Neural cell (in vitro differentiated cells): ENCODE data around the gene ITGAV.

Experiments
- CTCF ChIP-seq: fragments of 450-650 bp; IDR thresholded peaks from 2 replicates; pipeline ENCODE4 v1.5.1; 2014; ENCODE audit warnings: antibody characterized with exemption, mild to moderate bottlenecking, moderate library complexity; ENCODE audit not compliant: poor library complexity, severe bottlenecking
- EP300 ChIP-seq: fragments of 450-650 bp; conservative IDR thresholded peaks from 2 replicates; pipeline ENCODE4 v1.6.1; 2014; ENCODE audit warnings: antibody characterized with exemption, mild to moderate bottlenecking, moderate library complexity; ENCODE audit not compliant: poor library complexity, severe bottlenecking
- EZH2 ChIP-seq: fragments of 200-600, 300-800 bp; shearing (Covaris generic), sonication (generic); IDR thresholded peaks from 2 replicates; pipeline ENCODE4 v1.6.1; 2014; ENCODE audit warnings: antibody characterized with exemption, low read length, borderline replicate concordance, mild to moderate bottlenecking; ENCODE audit not compliant: insufficient read depth, poor library complexity, severe bottlenecking
- MXI1 ChIP-seq: fragments of 450-650 bp; conservative IDR thresholded peaks from 2 replicates; pipeline ENCODE4 v1.6.1; 2014; ENCODE audit warnings: antibody characterized with exemption, mild to moderate bottlenecking; ENCODE audit not compliant: poor library complexity, severe bottlenecking
- POLR2AphosphoS5 ChIP-seq: IDR thresholded peaks from 2 replicates; pipeline ENCODE4 v1.6.1; 2012
- RAD21 ChIP-seq: fragments of 450-650 bp; conservative IDR thresholded peaks from 2 replicates; pipeline ENCODE4 v1.6.1; 2014; ENCODE audit warnings: antibody characterized with exemption, mild to moderate bottlenecking, moderate library complexity
- SMC3 ChIP-seq: fragments of 450-650 bp; conservative IDR thresholded peaks from 2 replicates; pipeline ENCODE4 v1.6.1; 2014; ENCODE audit warnings: antibody characterized with exemption, mild to moderate bottlenecking, moderate library complexity; ENCODE audit not compliant: poor library complexity
- TAF1 ChIP-seq: IDR thresholded peaks from 2 replicates; pipeline ENCODE4 v1.6.1; 2012; ENCODE audit warnings: low read depth
- TF ChIP-seq, protein P1 (sequence below): IDR thresholded peaks from 2 replicates; pipeline ENCODE4 v1.6.1; 2012; ENCODE audit warnings: borderline replicate concordance

GRCh38 chr2:186590759-186591505 is 1.1 kb downstream of the ITGAV start:
- TF ChIP-seq CTCF (no peak), EZH2 (no peak), RAD21 (no peak), TAF1 (no peak), POLR2AphosphoS5 (no peak), MXI1 (no peak), EP300 (no peak), SMC3 (no peak)
- TF ChIP-seq, protein P1, sequence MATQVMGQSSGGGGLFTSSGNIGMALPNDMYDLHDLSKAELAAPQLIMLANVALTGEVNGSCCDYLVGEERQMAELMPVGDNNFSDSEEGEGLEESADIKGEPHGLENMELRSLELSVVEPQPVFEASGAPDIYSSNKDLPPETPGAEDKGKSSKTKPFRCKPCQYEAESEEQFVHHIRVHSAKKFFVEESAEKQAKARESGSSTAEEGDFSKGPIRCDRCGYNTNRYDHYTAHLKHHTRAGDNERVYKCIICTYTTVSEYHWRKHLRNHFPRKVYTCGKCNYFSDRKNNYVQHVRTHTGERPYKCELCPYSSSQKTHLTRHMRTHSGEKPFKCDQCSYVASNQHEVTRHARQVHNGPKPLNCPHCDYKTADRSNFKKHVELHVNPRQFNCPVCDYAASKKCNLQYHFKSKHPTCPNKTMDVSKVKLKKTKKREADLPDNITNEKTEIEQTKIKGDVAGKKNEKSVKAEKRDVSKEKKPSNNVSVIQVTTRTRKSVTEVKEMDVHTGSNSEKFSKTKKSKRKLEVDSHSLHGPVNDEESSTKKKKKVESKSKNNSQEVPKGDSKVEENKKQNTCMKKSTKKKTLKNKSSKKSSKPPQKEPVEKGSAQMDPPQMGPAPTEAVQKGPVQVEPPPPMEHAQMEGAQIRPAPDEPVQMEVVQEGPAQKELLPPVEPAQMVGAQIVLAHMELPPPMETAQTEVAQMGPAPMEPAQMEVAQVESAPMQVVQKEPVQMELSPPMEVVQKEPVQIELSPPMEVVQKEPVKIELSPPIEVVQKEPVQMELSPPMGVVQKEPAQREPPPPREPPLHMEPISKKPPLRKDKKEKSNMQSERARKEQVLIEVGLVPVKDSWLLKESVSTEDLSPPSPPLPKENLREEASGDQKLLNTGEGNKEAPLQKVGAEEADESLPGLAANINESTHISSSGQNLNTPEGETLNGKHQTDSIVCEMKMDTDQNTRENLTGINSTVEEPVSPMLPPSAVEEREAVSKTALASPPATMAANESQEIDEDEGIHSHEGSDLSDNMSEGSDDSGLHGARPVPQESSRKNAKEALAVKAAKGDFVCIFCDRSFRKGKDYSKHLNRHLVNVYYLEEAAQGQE = no peak
